GM12878 (cell line): ENCODE data around the gene ABHD2.

Experiments used
- CTCF ChIP-seq, 3 experiments: IDR thresholded peaks in 2 of 3; conservative IDR thresholded peaks in 1 of 3; 2 replicates each; pipeline ENCODE4 v1.5.1; 2011; ENCODE audit warnings: low read depth in 3 of 3, low read length in 3 of 3, mild to moderate bottlenecking in 3 of 3, control low read depth in 2 of 3, moderate library complexity in 2 of 3, inconsistent platforms in 1 of 3, mixed read lengths in 1 of 3; ENCODE audit not compliant: control insufficient read depth in 2 of 3, insufficient read depth in 1 of 3; ENCODE audit errors: extremely low read depth in 1 of 3
- IKZF1 ChIP-seq: fragments of 450-650 bp; conservative IDR thresholded peaks from 2 replicates; pipeline ENCODE4 v1.6.1; 2017; ENCODE audit warnings: antibody characterized with exemption, mild to moderate bottlenecking
- RCOR1 ChIP-seq: conservative IDR thresholded peaks from 2 replicates; pipeline ENCODE4 v1.6.1; 2012; ENCODE audit warnings: low read depth, low read length, improper control_type of control experiment
- REST ChIP-seq: IDR thresholded peaks from 2 replicates; pipeline ENCODE4 v1.6.1; 2012; ENCODE audit warnings: mild to moderate bottlenecking, low read depth, low read length

- TF ChIP-seq CTCF (IDR thresholded peaks at IDR 0.05 in 2 of 3, conservative IDR thresholded peaks at IDR 0.05 in 1 of 3; ENCODE audit: control insufficient read depth in 2 of 3, extremely low read depth in 1 of 3, insufficient read depth in 1 of 3, low read depth in 3 of 3, low read length in 3 of 3): no peak
- no peak for TF ChIP-seq REST
- no peak for TF ChIP-seq RCOR1
- no peak for TF ChIP-seq IKZF1
Measured at GRCh38 chr15:89226359-89227221, 138.3 kb downstream of the ABHD2 start.
